GM21526 (cell line): ENCODE results near the gene KRTAP3-3.

ENCODE experiments used
- ATAC-seq: cut with Tn5 transposase; IDR thresholded peaks from one replicate; pipeline ENCODE4 v1.9.1; 2021; ENCODE audit warnings: moderate library complexity; ENCODE audit not compliant: unreplicated experiment, low FRiP score

The KRTAP3-3 gene

DNA sequence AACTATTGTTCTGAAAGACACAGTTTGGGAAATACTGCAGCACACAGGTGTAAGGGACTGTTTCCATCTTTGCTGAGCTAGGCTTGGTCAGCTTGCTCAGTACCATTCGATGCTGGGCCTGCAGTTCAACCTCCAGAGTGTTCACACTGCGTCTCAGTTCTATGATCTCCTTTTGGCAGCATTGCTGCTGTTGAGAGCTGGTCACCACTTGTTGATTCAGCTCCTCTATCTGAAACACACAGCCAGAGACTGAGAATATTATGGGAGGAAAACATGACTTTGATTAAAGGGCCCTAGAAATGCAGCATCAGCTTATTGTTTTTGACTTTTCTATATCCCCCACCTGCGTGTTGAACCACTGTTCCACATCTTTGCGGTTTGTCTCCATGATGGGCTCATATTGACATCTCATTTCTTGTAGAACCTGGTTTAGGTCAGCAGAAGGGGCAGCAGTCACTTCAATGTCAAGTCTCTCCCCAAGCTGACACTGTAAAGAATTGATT, 31.9 kb downstream of the KRTAP3-3 start:
- no peak for ATAC-seq

DNA sequence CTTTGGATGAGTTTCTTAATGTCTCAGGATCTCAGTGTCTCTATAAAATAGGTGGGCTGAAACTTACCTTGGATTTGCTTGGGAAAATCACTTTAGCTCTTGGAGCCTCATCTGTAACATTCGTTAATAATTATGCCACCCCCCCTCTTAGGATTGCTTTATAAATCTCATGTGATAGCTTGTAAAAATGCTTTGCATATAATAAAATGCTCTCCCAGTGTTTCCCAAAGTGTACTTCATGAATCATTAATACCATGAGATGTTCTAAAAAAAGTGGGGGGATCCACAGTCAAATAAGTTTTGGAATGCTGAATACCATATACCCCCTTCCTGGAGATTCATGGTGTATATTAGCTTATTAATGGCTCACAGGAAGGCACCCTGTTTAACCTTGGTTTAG, 32.4 kb downstream of the KRTAP3-3 start:
- no peak for ATAC-seq

- ATAC-seq: no peak
These were observed 33.8 kb downstream of the KRTAP3-3 start for GRCh38 chr17:40960144-40960543.

GRCh38 chr17:40958086-40958953, 35.6 kb downstream of the KRTAP3-3 start:
- no peak for ATAC-seq

GRCh38 chr17:40956401-40957254, 37.3 kb downstream of the KRTAP3-3 start:
- ATAC-seq: no peak

GRCh38 chr17:40953881-40954280, 40.1 kb downstream of the KRTAP3-3 start:
- ATAC-seq: no peak

- no peak for ATAC-seq
These were observed 41.3 kb downstream of the KRTAP3-3 start for GRCh38 chr17:40952661-40953060.

GRCh38 chr17:40952154-40952553, 41.8 kb downstream of the KRTAP3-3 start:
- ATAC-seq: no peak

- ATAC-seq: no peak
These were observed 42.8 kb downstream of the KRTAP3-3 start for GRCh38 chr17:40951011-40951622.

DNA sequence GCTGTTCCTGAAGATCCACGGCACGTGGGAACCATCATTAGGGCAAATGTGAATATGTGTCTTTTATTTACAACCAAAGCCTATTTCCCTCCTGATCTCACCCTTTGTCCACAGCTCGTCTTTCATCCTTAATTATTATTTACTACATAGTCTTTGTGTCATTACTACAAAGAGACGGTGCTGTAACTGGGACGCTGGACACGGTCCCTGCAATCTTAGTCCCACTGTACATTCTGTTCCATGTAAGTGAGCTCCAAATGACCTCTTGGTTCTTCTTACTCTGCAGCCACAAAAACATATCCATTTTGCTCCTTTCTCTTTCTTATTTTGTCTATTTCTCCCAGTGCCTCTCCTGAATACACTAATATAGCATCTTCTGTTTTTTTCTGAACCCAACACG, 43.8 kb downstream of the KRTAP3-3 start:
- ATAC-seq: no peak

DNA sequence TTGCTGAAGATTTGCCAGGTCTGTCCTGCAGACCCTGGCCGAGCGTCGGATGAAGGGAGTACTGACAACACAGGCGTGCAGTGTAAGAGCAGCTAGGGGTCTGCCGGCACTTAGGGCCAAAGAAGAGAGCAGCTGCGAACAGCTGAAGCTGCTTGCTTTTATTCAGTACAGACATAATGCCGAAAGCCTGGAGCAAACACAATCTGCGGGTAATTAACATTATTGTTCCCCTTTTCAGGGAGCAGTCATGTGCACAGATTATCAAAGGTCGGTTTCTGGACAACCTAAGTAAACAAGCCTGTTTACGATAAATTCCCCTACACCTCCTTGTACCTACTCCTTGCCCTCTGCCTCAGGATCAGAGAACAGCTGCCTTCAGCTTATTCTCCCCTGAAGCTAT, 44.5 kb downstream of the KRTAP3-3 start:
- ATAC-seq: no peak

GRCh38 chr17:40947929-40948328, 46.0 kb downstream of the KRTAP3-3 start:
- no peak for ATAC-seq

GRCh38 chr17:40945414-40945813, 48.5 kb downstream of the KRTAP3-3 start:
- ATAC-seq: no peak

DNA sequence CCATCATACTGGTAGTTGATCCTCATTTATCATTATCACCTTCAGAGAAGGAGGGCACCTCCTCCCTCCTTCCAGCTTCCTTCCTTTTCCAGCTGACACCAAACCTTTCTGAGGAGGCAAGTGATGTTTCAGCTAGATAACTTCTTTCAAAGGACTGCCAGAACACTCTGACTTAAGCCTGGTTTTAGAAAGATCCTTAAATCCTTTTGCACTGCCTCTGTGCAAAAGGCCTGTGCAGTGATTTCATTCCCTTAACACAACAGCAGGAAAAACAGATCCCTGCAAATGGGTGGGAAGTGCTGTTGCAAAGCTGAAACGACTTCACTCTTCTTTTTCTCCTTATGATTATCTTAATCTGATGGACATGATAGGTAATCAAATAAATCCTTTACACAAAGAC, 49.4 kb downstream of the KRTAP3-3 start:
- no peak for ATAC-seq
